GM21528 (cell line): ENCODE data around the gene APMAP.

Source experiments
- ATAC-seq: cut with Tn5 transposase; IDR thresholded peaks from one replicate; pipeline ENCODE4 v1.9.1; 2021; ENCODE audit warnings: mild to moderate bottlenecking, moderate library complexity; ENCODE audit not compliant: unreplicated experiment, low FRiP score

APMAP gene

GRCh38 chr20:24992487-24993205, at the start of gene APMAP:
APMAP (minus strand) TSS chr20:24992751; CDS start chr20:24992688, 63 bp downstream.
- ATAC-seq: peak; percentile 95

GRCh38 chr20:25041813-25042530, 49.4 kb upstream of the APMAP start:
- ATAC-seq: no peak

- ATAC-seq: no peak
These were observed 47.9 kb upstream of the APMAP start for GRCh38 chr20:25040438-25040831.

GRCh38 chr20:25039697-25040437, 47.3 kb upstream of the APMAP start:
- ATAC-seq: no peak

DNA sequence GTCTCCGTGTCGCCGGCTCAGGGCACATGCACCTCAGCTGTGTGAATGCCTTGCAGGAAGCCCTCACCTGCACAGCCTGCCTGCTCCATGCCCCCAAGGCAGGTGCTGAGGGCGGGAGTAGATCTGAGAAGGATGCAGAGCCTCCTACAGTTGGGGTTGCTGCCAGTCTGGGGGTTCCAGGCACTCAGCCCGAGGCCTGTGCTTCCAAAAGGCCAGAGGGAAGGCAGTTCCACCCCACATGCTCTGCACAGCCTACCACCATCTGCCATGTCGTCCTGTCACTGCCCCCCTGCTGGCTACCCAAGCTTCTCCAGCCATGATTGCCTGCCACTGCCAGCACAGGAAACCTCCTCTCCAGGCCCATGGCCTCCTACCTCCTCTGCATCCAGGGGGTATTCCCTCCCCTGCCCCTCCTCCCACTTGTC, 46.1 kb upstream of the APMAP start:
- ATAC-seq: no peak

DNA sequence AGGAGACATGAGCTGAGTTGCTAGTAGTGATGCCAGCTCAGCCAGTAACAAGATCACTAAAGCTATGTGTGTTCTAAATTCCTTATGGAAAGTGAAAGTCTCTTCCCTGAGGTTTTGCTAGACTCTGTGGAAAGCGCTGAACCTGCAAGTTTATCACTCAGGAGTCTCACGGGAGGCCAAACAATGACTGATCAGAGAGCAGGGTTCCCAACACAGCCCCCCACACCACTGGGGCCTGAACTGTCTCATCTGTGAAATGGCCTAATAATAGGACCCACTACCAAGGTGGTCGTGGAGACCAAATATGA, 45.5 kb upstream of the APMAP start:
- ATAC-seq: no peak

DNA sequence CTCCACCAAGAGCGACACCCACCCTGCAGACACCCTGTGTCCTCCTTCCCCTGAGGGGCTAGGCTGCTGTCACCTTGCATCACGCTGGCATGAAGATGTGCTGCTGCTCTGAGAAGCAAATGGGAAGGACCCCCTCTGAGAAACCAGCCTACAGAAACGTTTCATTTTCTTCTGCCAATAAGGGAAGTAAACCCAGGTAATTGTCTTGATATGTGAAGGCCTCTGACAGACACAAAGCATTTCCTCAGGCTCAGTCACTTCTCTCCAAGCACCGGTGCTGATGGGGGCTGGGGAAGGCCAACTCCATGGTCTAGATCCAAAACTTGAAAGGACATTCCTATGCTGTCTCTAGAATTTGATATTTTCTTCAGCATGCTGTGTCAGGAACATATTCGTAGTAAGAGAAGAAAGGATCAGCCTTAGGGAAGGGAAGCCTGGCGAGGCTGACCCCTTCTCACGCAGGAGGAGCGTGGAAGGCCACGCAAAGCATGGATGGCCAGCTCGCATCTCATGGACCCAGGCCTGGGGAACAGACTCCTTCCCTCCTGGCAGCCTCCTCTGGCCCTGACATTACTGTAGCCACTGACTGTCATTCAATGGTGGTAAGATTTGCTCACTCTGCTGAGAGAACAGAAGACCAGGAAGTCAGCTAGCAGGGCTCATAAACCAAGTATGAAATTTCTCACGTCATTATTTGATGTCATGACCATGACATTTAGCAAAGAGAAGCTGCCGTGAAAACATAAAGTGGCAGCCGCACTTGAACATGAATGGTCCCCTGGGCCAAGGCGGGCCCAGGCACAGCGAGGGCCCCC, 44.9 kb upstream of the APMAP start:
- ATAC-seq: no peak

DNA sequence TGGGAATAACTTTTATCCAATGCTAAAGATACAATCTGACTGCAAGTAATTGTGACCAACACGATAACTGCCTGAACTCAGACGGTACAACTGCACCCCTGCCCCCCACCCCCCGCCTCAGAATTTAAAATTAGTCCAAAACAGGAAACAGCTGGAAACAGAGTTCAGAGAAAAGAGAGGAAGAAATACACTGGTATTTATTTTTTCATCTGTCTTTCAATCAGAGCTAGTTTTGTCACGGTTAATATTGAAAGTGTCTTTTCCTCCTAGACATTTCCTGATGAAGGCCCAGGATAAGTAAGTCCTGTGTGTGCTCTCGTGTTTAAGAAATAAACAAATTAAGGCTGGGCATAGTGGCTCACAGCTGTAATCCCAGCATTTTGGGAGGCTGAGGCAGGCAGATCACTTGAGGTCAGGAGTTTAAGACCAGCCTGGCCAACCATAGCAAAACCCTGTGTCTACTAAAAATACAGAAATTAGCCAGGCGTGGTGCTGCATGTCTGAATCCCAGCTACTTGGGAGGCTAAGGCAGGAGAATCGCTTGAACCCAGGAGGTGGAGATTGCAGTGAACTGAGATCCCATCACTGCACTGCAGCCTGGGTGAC, 43.9 kb upstream of the APMAP start:
- ATAC-seq: no peak

- no peak for ATAC-seq
These were observed 43.4 kb upstream of the APMAP start for GRCh38 chr20:25035921-25036320.

GRCh38 chr20:25033924-25034300, 41.4 kb upstream of the APMAP start:
- no peak for ATAC-seq

GRCh38 chr20:25033265-25033923, 40.8 kb upstream of the APMAP start:
- no peak for ATAC-seq

DNA sequence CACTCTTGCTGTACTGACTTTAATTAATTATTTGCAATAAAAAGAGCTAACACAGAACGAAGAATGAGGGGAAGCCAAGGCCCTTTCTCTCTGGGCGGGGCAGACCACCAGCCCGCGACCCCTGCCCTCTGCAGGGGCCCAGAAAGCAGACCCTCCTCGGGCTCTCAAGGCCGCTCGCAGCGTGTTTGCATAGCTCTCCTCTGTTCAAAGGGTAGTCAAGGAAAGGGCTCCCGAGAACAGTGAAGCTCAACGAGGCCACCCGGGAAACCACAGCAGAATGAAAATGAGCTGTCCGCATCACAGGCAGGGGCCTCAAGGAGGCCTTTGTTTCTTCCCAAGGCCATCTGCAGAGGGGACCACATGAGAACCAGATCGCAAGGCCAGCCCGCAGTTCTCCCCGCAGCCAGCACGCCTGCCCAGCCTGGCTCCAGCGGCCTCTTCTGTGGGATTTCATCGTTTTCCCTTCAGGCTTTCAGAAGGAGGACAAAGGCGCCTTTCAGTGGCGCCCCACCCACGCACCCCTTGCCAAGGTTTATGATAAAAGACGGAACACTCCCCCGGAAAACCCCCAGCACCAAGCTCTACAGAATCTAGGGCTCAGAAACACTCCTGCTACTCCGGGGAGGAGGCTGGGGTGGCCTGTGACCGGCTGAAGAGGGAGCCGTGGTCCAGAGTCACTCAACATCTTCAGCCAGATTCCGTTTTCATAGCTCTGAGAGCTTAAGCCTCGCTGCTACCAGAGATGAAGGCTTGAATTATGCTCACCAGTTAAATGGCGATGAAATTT, 40.1 kb upstream of the APMAP start:
- no peak for ATAC-seq

GRCh38 chr20:25032065-25032477, 39.5 kb upstream of the APMAP start:
- ATAC-seq: no peak

DNA sequence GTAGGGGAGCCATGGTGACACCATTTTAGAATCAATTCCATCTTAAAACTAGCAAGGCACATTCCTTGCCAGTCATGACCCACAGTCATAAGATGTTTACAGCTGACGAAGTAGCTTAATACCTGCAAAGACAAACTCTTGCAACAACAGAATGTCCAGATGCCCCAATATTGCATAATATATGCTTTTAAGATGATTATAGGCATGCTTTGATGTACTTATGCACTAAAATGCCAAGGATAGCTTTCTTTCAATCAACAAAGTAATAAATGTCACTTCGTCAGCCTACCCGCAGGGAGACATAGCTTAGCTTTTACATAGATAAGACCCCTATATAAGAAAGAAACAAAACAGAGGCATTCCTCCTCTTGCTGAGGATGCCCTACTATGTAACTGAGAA, 38.7 kb upstream of the APMAP start:
- no peak for ATAC-seq

DNA sequence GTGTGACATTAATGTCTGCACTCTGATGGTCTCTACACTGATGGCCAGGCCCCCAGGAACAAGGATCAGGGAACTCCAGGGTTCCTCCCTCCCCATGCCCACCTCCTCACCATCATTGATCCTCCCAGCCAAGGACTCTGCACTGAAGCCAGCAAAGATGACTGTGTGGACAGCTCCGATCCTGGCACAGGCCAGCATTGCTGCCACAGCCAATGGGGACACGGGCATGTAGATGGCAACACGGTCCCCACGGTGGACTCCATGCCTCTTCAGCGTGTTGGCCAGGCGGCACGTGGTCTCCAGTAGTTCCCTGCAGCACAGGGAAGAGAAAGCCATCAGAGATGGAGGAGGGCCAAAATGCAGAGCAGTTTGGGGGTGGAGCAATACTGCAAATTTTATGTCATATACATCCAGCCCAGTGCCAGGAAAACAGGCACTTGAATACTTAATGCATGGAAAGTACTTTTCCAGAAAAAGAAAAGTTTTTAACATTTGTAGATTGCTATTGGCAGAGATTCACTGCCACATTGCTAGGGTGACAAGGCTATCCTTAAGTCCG, 38.2 kb upstream of the APMAP start:
- no peak for ATAC-seq

DNA sequence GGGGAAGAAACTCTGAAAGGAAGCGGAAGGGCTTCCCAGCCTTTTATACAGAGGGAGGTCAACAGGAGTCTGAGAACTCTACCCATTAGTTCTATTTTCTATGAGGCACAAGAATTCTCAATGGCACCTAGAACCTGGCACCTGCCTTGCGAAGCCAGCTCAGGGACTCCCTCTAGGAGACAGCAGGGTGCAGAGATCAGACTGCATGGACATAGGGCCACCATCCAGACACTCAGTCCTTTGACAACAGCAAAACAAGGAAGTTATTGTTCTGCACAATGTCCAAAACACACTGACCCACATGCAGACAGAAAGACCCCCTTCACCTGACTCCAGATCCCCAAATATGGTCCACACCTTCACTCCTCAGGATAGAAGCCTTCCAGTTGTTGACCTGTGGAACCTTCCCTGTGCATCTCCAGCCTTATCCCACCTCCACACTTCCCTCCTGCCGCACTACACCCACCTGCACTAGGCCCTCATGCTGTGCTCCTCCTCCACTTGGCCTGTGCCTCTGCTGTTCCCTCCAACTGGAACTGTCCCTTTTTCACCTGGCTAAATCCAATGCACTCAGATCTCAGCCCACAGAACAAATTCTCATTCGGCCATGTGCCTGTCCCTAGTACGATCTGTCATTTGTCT, 37.6 kb upstream of the APMAP start:
- ATAC-seq: no peak

- ATAC-seq: no peak
These were observed 33.5 kb upstream of the APMAP start for GRCh38 chr20:25025986-25026605.
